ENCODE measurements around the gene POPDC2. TPM values are rescaled to one million over a fixed set of nuclear protein-coding genes. Genes with fewer than 3 reads are reported as not detected.

POPDC2 gene
- total and polyA plus RNA-seq, 2 of the 4 experiments (the other 2 are of a cell fraction), result under 0.01 to 0.29 TPM

GRCh38 chr3:119624002-119624720, 36.2 kb downstream of the POPDC2 start:
- H3K27ac ChIP-seq (ENCODE audit: insufficient read depth, low read length), result no peak overlapping the region
- POLR2A ChIA-PET (ENCODE audit: unreplicated experiment), result no interaction called here
- dilution Hi-C loops (cut with HindIII; ENCODE audit: low sequenced_read_pairs, unreplicated experiment), result no loop called here

More at GRCh38 chr3:119624002-119624720, 36.2 kb downstream of the POPDC2 start:
- DNase-seq (no peak), ATAC-seq (ENCODE audit: low read depth) (no peak)
- Histone ChIP-seq H4K8ac (ENCODE audit: low read depth in 2 of 2, low read length in 2 of 2) (no peak overlapping the region), H4K20me1 (ENCODE audit: insufficient read depth, low read length) (no peaks in the 10 kb centered on the region), H2BK15ac (ENCODE audit: low read depth, low read length) (no peak overlapping the region), H3K9ac (ENCODE audit: low read depth, low read length) (no peak overlapping the region), H2AK9ac (replicated peaks; ENCODE audit: low read depth, low read length, poor library complexity) (no peak overlapping the region), H3K18ac (ENCODE audit: low read depth, low read length) (no peak overlapping the region), H2BK5ac (ENCODE audit: low read depth, low read length, poor library complexity, severe bottlenecking) (no peak overlapping the region), H3K14ac (replicated peaks; ENCODE audit: low read depth, low read length) (no peak overlapping the region), H3K27me3 (ENCODE audit: control insufficient read depth, insufficient read depth, low read length) (peaks cover 12% of the 10 kb centered on the region; the same call in 1 of the 2 replicates), H4K5ac (ENCODE audit: low read depth, low read length) (no peak overlapping the region), H2AFZ (replicated peaks; ENCODE audit: low read length, poor library complexity) (no peak overlapping the region), H3K4me1 (ENCODE audit: control insufficient read depth, insufficient read depth, low read length) (0 out of 2 replicates have a peak, but pooled peaks cover 2% of the 10 kb centered on the region), H3K56ac (ENCODE audit: extremely low read depth, insufficient read depth, low read length) (no peak overlapping the region), H3K4me3 (ENCODE audit: insufficient read depth, low read depth, low read length) (no peak overlapping the region), H3K36me3 (ENCODE audit: control insufficient read depth, insufficient read depth, low read length) (no peaks in the 10 kb centered on the region), H3K4me2 (ENCODE audit: low read depth, low read length) (no peak overlapping the region), H2AK5ac (ENCODE audit: low read depth, low read length) (no peak overlapping the region), H3K9me1 (ENCODE audit: insufficient read depth, low read length) (no peaks in the 10 kb centered on the region), H3K4ac (ENCODE audit: low read depth, low read length) (no peak overlapping the region), H3K9me3 (ENCODE audit: control insufficient read depth, insufficient read depth, low read length) (no peaks in the 10 kb centered on the region; the same call in 1 of the 2 replicates), H2BK20ac (ENCODE audit: low read depth, low read length) (no peak overlapping the region), H3K79me1 (ENCODE audit: low read depth in 1 of 2, low read length in 2 of 2) (no peaks in the 10 kb centered on the region), H2BK120ac (ENCODE audit: low read depth, low read length) (no peak overlapping the region), H4K91ac (ENCODE audit: insufficient read depth, low read depth, low read length) (no peak overlapping the region), H3K23ac (ENCODE audit: low read depth, low read length) (no peak overlapping the region)
- TF ChIP-seq RFX5 (IDR thresholded peaks at IDR 0.05; ENCODE audit: low read depth, low read length) (no peak), FOS (IDR thresholded peaks at IDR 0.05; ENCODE audit: low read depth, low read length) (no peak), BHLHE40 (IDR thresholded peaks at IDR 0.05; ENCODE audit: low read depth, low read length) (no peak), SMC3 (IDR thresholded peaks at IDR 0.05; ENCODE audit: low read depth, low read length) (no peak), CTCF (conservative IDR thresholded peaks at IDR 0.05; ENCODE audit: low read depth, low read length) (no peak), CEBPB (IDR thresholded peaks at IDR 0.05; ENCODE audit: low read depth, low read length) (no peak), CHD1 (IDR thresholded peaks at IDR 0.05; ENCODE audit: low read depth, low read length) (no peak), MXI1 (IDR thresholded peaks at IDR 0.05; ENCODE audit: borderline replicate concordance, low read depth, low read length) (no peak), ELK1 (IDR thresholded peaks at IDR 0.05; ENCODE audit: borderline replicate concordance, low read depth, low read length) (no peak), NFE2L2 (IDR thresholded peaks at IDR 0.05; ENCODE audit: low read depth, low read length) (no peak), MAFK (IDR thresholded peaks at IDR 0.05; ENCODE audit: low read depth, low read length) (no peak), MAZ (IDR thresholded peaks at IDR 0.05; ENCODE audit: borderline replicate concordance, low read depth, low read length) (no peak), RCOR1 (IDR thresholded peaks at IDR 0.05; ENCODE audit: insufficient replicate concordance, low read length) (no peak), RAD21 (IDR thresholded peaks at IDR 0.05; ENCODE audit: low read length) (no peak), USF2 (IDR thresholded peaks at IDR 0.05; ENCODE audit: low read depth, low read length) (no peak), POLR2A (IDR thresholded peaks at IDR 0.05; ENCODE audit: low read depth, low read length) (no peak)
- BruUV-seq (replicated peaks), result no TSS peak
- CTCF ChIA-PET, result no interaction called here
- intact Hi-C loops (cut with micrococcal nuclease) (no loop called here), in situ Hi-C loops (cut with MboI; ENCODE audit: low sequenced_read_pairs) (no loop called here)
- WGBS, 2 experiments (ENCODE audit: extremely low coverage in 2 of 2, insufficient read length in 1 of 2), result 88% methylated on average over 4 of the region's 9 CpGs; no CpG with 5 or more reads in 1 of the 2 experiments
